ENCODE measurements around the gene ECT2.

The ECT2 gene

GRCh38 chr3:172710664-172711453 lies 39.7 kb upstream of the ECT2 start, which contains the start of gene NCEH1:
Gene NCEH1 (minus strand): TSS chr3:172711067. CDS start chr3:172710984, 83 bp downstream.
- no peaks in the 10 kb centered on the region for H3K27me3 ChIP-seq (ENCODE audit: control insufficient read depth in 1 of 2, insufficient read depth in 1 of 2, low read length in 2 of 2)

GRCh38 chr3:172711454-172711795 lies 39.1 kb upstream of the ECT2 start:
- WGBS: 72% methylated on average over 2 of the region's 2 CpGs
- H3K4me3 ChIP-seq (ENCODE audit: insufficient read depth in 1 of 2, low read depth in 1 of 2, low read length in 2 of 2): peak overlapping the region in 1 of 2 experiments; percentile 91
- peak overlapping the region in 1 of 2 experiments; percentile 54 for H2BK12ac ChIP-seq (ENCODE audit: low read length in 2 of 2)
- H3K14ac ChIP-seq (ENCODE audit: low read length in 2 of 2): no peak overlapping the region
- peak overlapping the region; percentile 61 for H4K8ac ChIP-seq (ENCODE audit: low read length)
- H3K27me3 ChIP-seq (ENCODE audit: control insufficient read depth in 1 of 2, insufficient read depth in 1 of 2, low read length in 2 of 2): no peaks in the 10 kb centered on the region
- no peak for DNase-seq
- H3K4me1 ChIP-seq (ENCODE audit: control insufficient read depth, insufficient read depth, low read depth, low read length): peaks cover 4% of the 10 kb centered on the region
- peaks cover 2% of the 10 kb centered on the region for H3K79me1 ChIP-seq (replicated peaks; ENCODE audit: low read length, poor library complexity, severe bottlenecking)
- H3K18ac ChIP-seq (ENCODE audit: low read depth in 1 of 2, low read length in 2 of 2): peak overlapping the region in 1 of 2 experiments; percentile 17
- no peak overlapping the region for H2AK5ac ChIP-seq (ENCODE audit: low read length, severe bottlenecking)
- no peak overlapping the region for H3K23ac ChIP-seq (ENCODE audit: low read length in 2 of 2)
- peak overlapping the region; percentile 46 for H2BK5ac ChIP-seq (ENCODE audit: low read depth, low read length, poor library complexity, severe bottlenecking)
- no peaks in the 10 kb centered on the region for H3K9me3 ChIP-seq (ENCODE audit: control insufficient read depth, low read length)
- no peak overlapping the region for H2AFZ ChIP-seq (ENCODE audit: low read depth, low read length)
- peak overlapping the region; percentile 81 for H3K4me2 ChIP-seq (ENCODE audit: low read length, poor library complexity, severe bottlenecking)
- peaks cover 0 to 2% of the 10 kb centered on the region in 2 experiments for H3K36me3 ChIP-seq (ENCODE audit: control insufficient read depth in 1 of 2, insufficient read depth in 2 of 2, low read depth in 1 of 2, low read length in 2 of 2)
- no peak overlapping the region for H4K91ac ChIP-seq (ENCODE audit: low read length)
- no peak overlapping the region for H2BK15ac ChIP-seq (ENCODE audit: low read depth, poor library complexity, severe bottlenecking)
- H3K27ac ChIP-seq (ENCODE audit: low read length, poor library complexity, severe bottlenecking): peak overlapping the region; percentile 93
- no peak overlapping the region for H2BK120ac ChIP-seq (ENCODE audit: low read depth, low read length)
- H3K9ac ChIP-seq (ENCODE audit: low read length): peak overlapping the region; percentile 93
- peak overlapping the region in 1 of 2 experiments; percentile 16 for H3K4ac ChIP-seq (ENCODE audit: low read depth in 1 of 2, low read length in 2 of 2)

More at GRCh38 chr3:172710664-172711453, 39.7 kb upstream of the ECT2 start, which contains the start of gene NCEH1:
- peak within 1 kb of the TSS; percentile 9 to 67 for H3K4ac ChIP-seq (ENCODE audit: low read depth in 1 of 2, low read length in 2 of 2)
- peak within 1 kb of the TSS; percentile 59 to 98 for H3K18ac ChIP-seq (ENCODE audit: low read depth in 1 of 2, low read length in 2 of 2)
- no peak within 1 kb of the TSS for H2AK5ac ChIP-seq (ENCODE audit: low read length, severe bottlenecking)
- H2AFZ ChIP-seq (ENCODE audit: low read depth, low read length): peak within 1 kb of the TSS; percentile 100
- H3K4me1 ChIP-seq (ENCODE audit: control insufficient read depth, insufficient read depth, low read depth, low read length): peaks cover 4% of the 10 kb centered on the region
- H2BK120ac ChIP-seq (ENCODE audit: low read depth, low read length): no peak within 1 kb of the TSS
- H3K27ac ChIP-seq (ENCODE audit: low read length, poor library complexity, severe bottlenecking): peak within 1 kb of the TSS; percentile 93
- H3K23ac ChIP-seq (ENCODE audit: low read length in 2 of 2): peak within 1 kb of the TSS in 1 of 2 experiments; percentile 47
- peak within 1 kb of the TSS; percentile 81 for H3K4me2 ChIP-seq (ENCODE audit: low read length, poor library complexity, severe bottlenecking)
- no peak within 1 kb of the TSS for H4K91ac ChIP-seq (ENCODE audit: low read length)
- peak within 1 kb of the TSS; percentile 46 for H2BK5ac ChIP-seq (ENCODE audit: low read depth, low read length, poor library complexity, severe bottlenecking)
- peak within 1 kb of the TSS; percentile 93 for H3K9ac ChIP-seq (ENCODE audit: low read length)
- H3K4me3 ChIP-seq (ENCODE audit: insufficient read depth in 1 of 2, low read depth in 1 of 2, low read length in 2 of 2): peak within 1 kb of the TSS; percentile 91 to 92
- no peaks in the 10 kb centered on the region for H3K9me3 ChIP-seq (ENCODE audit: control insufficient read depth, low read length)
- peak within 1 kb of the TSS; percentile 12 for H2BK15ac ChIP-seq (ENCODE audit: low read depth, poor library complexity, severe bottlenecking)
- under 1% methylated on average over 41 of the region's 41 CpGs for WGBS
- peaks cover 0 to 2% of the 10 kb centered on the region in 2 experiments for H3K36me3 ChIP-seq (ENCODE audit: control insufficient read depth in 1 of 2, insufficient read depth in 2 of 2, low read depth in 1 of 2, low read length in 2 of 2)
- H3K14ac ChIP-seq (ENCODE audit: low read length in 2 of 2): peak within 1 kb of the TSS in 1 of 2 experiments; percentile 91
- peak within 1 kb of the TSS; percentile 64 for H4K8ac ChIP-seq (ENCODE audit: low read length)
- H3K79me1 ChIP-seq (replicated peaks; ENCODE audit: low read length, poor library complexity, severe bottlenecking): peaks cover 3% of the 10 kb centered on the region
- H2BK12ac ChIP-seq (ENCODE audit: low read length in 2 of 2): peak within 1 kb of the TSS in 1 of 2 experiments; percentile 89
- DNase-seq: peak; percentile 99

GRCh38 chr3:172713316-172713715 lies 37.2 kb upstream of the ECT2 start:
- Histone ChIP-seq H2BK120ac (ENCODE audit: low read depth, low read length) (no peak overlapping the region), H3K36me3 (ENCODE audit: control insufficient read depth in 1 of 2, insufficient read depth in 2 of 2, low read depth in 1 of 2, low read length in 2 of 2) (peaks cover 0 to 2% of the 10 kb centered on the region in 2 experiments), H3K4me1 (ENCODE audit: control insufficient read depth, insufficient read depth, low read depth, low read length) (peaks cover 3% of the 10 kb centered on the region), H2BK15ac (ENCODE audit: low read depth, poor library complexity, severe bottlenecking) (no peak overlapping the region), H2BK5ac (ENCODE audit: low read depth, low read length, poor library complexity, severe bottlenecking) (no peak overlapping the region), H4K91ac (ENCODE audit: low read length) (no peak overlapping the region), H3K27ac (ENCODE audit: low read length, poor library complexity, severe bottlenecking) (no peak overlapping the region), H2AK5ac (ENCODE audit: low read length, severe bottlenecking) (no peak overlapping the region), H2BK12ac (ENCODE audit: low read length in 2 of 2) (no peak overlapping the region), H3K14ac (ENCODE audit: low read length in 2 of 2) (no peak overlapping the region), H3K4me2 (ENCODE audit: low read length, poor library complexity, severe bottlenecking) (no peak overlapping the region), H3K4me3 (ENCODE audit: insufficient read depth in 1 of 2, low read depth in 1 of 2, low read length in 2 of 2) (peak overlapping the region in 1 of 2 experiments; percentile 5), H4K8ac (ENCODE audit: low read length) (no peak overlapping the region), H3K79me1 (replicated peaks; ENCODE audit: low read length, poor library complexity, severe bottlenecking) (peaks cover 2% of the 10 kb centered on the region), H2AFZ (ENCODE audit: low read depth, low read length) (no peak overlapping the region), H3K9me3 (ENCODE audit: control insufficient read depth, low read length) (peaks cover 6% of the 10 kb centered on the region), H3K9ac (ENCODE audit: low read length) (peak overlapping the region; percentile 35), H3K18ac (ENCODE audit: low read depth in 1 of 2, low read length in 2 of 2) (no peak overlapping the region), H3K4ac (ENCODE audit: low read depth in 1 of 2, low read length in 2 of 2) (no peak overlapping the region), H3K27me3 (ENCODE audit: control insufficient read depth in 1 of 2, insufficient read depth in 1 of 2, low read length in 2 of 2) (no peaks in the 10 kb centered on the region), H3K23ac (ENCODE audit: low read length in 2 of 2) (no peak overlapping the region)
- DNase-seq: peak; percentile 28
- WGBS: 90% methylated on average over 1 of the region's 3 CpGs

GRCh38 chr3:172716476-172716875 lies 34.0 kb upstream of the ECT2 start:
- H3K27me3 ChIP-seq (ENCODE audit: control insufficient read depth in 1 of 2, insufficient read depth in 1 of 2, low read length in 2 of 2): no peaks in the 10 kb centered on the region
- no peak overlapping the region for H3K14ac ChIP-seq (ENCODE audit: low read length in 2 of 2)
- H2BK15ac ChIP-seq (ENCODE audit: low read depth, poor library complexity, severe bottlenecking): no peak overlapping the region
- peaks cover 18% of the 10 kb centered on the region for H3K9me3 ChIP-seq (ENCODE audit: control insufficient read depth, low read length)
- no peak overlapping the region for H3K4me3 ChIP-seq (ENCODE audit: insufficient read depth in 1 of 2, low read depth in 1 of 2, low read length in 2 of 2)
- no peak overlapping the region for H2BK120ac ChIP-seq (ENCODE audit: low read depth, low read length)
- no peak overlapping the region for H2BK12ac ChIP-seq (ENCODE audit: low read length in 2 of 2)
- H4K91ac ChIP-seq (ENCODE audit: low read length): no peak overlapping the region
- H3K4me2 ChIP-seq (ENCODE audit: low read length, poor library complexity, severe bottlenecking): no peak overlapping the region
- H3K79me1 ChIP-seq (replicated peaks; ENCODE audit: low read length, poor library complexity, severe bottlenecking): no peaks in the 10 kb centered on the region
- 81% methylated on average over 5 of the region's 5 CpGs for WGBS
- peaks cover under 1% of the 10 kb centered on the region for H3K4me1 ChIP-seq (ENCODE audit: control insufficient read depth, insufficient read depth, low read depth, low read length)
- H2BK5ac ChIP-seq (ENCODE audit: low read depth, low read length, poor library complexity, severe bottlenecking): no peak overlapping the region
- DNase-seq: no peak
- H3K27ac ChIP-seq (ENCODE audit: low read length, poor library complexity, severe bottlenecking): no peak overlapping the region
- H3K4ac ChIP-seq (ENCODE audit: low read depth in 1 of 2, low read length in 2 of 2): no peak overlapping the region
- no peaks in the 10 kb centered on the region for H3K36me3 ChIP-seq (ENCODE audit: control insufficient read depth in 1 of 2, insufficient read depth in 2 of 2, low read depth in 1 of 2, low read length in 2 of 2)
- no peak overlapping the region for H3K23ac ChIP-seq (ENCODE audit: low read length in 2 of 2)
- no peak overlapping the region for H3K18ac ChIP-seq (ENCODE audit: low read depth in 1 of 2, low read length in 2 of 2)
- no peak overlapping the region for H3K9ac ChIP-seq (ENCODE audit: low read length)
- peak overlapping the region; percentile 23 for H2AFZ ChIP-seq (ENCODE audit: low read depth, low read length)
- no peak overlapping the region for H2AK5ac ChIP-seq (ENCODE audit: low read length, severe bottlenecking)
- no peak overlapping the region for H4K8ac ChIP-seq (ENCODE audit: low read length)
